HG03064 (cell line): ENCODE results near the gene XYLT2.
"Not testable (repeated sequence)": the region's sequence is repeated elsewhere in the genome, so short reads cannot be mapped to it uniquely, and the experiment has no call there.

ENCODE experiments used
- ATAC-seq: cut with Tn5 transposase; IDR thresholded peaks from one replicate; pipeline ENCODE4 v1.9.1; 2021; ENCODE audit warnings: low read depth; ENCODE audit not compliant: unreplicated experiment

Gene XYLT2

DNA sequence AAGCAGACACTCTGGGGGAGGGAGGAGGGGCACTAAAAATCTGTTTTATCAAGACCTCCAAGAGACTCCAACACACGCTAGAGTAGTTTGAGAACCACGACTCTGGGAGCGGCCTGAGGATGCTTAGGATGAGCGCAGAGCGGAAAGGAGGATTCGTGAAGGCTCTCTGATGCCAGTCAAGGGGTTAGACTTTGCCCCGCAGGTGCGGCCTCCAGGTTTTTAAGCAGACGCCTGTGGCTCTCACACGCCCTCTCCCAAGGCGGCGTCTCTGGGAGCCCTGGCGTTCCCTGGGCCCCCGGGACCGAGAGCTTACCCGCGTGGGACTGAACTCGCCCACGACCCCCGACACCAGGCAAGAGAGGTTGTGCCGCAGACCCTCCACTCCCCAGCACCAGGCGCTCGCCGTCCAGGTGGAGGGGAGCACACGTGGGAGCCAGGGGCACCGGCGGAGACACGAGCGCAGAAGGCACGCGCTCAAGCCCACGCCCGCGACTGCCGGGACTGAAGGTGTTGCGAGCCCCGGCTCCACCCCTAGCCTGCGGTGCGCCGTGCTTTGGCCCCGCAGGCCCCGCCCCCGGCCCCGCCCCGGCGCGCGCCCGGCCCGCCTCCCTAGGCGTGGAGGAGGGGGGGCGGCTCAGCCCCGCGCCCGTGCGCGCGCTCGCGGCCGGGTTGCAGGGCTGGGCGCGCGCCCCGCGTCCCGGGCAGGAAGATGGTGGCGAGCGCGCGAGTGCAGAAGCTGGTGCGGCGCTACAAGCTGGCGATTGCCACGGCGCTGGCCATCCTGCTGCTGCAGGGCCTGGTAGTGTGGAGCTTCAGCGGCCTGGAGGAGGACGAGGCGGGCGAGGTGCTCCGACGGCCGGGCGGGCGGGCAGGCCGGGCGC is at the start of gene XYLT2:
TSS of gene XYLT2 (plus strand) at position 695 of the 881 bp plus-strand sequence. CDS start at position 710, 15 bp downstream.
- peak; percentile 87 for ATAC-seq

DNA sequence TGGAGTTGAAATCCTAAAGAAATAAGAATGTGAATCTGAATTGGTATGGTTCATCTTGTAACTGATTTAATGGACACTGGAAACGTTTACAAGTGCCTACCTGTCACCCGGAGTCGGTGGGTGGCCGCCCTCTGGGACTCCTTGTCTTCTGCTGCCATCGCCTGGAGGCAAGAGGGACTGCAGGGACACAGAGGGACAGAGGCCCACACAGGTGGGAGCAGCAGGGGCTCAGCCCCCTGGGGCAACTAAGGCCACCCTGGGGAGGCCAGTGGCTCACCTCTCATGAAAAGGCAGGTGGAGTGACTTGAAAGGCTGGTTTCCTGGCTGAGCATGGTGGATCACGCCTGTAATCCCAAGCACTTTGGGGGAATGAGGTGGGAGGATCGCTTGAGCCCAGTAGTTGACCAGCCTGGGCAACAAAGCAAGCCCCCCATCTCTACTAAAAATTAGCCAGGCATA is 48.5 kb upstream of the XYLT2 start:
- no peak for ATAC-seq

DNA sequence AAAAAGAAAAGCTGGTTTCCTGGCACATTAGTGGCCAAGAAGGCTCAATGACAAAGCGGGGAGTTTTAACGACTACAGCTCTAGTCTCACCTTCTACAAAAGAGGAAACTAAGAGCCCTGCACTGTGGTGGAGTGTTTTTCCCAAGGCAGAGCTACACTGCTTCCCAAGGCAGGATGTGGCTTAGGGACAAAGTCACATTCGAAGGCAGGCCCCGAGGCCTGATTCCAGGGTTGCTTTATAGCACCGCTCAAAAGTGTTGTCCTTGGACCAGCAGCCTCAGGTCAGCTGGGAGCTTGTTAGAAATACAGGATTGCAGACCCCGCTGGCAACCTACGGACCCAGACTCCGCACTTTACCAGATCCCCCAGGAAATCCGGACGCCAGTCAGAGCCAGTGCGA is 47.9 kb upstream of the XYLT2 start:
- ATAC-seq, result no peak

DNA sequence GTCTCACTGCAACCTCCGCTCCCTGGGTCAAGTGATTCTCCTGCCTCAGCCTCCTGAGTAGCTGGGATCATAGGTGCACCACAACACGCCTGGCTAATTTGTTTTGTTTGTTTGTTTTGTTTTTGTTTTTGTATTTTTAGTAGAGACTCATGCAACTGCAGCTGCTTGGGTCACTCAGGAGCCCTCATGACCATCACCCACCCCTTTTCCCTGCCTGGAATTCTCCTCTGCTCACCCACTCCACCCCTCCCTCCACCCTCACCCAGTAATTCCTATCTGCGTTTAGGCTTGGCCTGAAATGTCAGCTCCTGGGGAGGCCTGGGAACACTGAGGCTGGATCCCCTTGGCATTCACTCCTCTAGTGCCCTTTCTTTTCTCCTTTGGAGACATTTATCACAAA is 46.1 kb upstream of the XYLT2 start:
- no peak for ATAC-seq

DNA sequence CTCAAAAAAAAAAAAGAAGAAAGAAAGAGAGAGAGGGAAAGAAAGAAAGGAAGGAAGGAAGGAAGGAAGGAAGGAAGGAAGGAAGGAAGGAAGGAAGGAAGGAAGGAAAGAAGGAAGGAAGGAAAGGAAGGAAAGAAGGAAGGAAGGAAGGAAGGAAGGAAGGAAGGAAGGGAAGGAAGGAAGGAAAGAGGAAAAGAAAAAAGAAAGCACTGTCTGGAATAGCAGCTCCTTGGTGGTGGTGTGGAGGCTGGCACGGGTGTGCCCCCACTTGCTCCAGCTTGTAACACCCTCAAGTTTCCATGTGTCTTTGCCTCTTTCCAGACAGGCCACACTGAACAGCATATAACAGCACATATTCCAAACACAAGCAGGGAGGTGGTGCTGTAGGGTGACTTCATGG is 45.1 kb upstream of the XYLT2 start:
- not testable (repeated sequence) for ATAC-seq

DNA sequence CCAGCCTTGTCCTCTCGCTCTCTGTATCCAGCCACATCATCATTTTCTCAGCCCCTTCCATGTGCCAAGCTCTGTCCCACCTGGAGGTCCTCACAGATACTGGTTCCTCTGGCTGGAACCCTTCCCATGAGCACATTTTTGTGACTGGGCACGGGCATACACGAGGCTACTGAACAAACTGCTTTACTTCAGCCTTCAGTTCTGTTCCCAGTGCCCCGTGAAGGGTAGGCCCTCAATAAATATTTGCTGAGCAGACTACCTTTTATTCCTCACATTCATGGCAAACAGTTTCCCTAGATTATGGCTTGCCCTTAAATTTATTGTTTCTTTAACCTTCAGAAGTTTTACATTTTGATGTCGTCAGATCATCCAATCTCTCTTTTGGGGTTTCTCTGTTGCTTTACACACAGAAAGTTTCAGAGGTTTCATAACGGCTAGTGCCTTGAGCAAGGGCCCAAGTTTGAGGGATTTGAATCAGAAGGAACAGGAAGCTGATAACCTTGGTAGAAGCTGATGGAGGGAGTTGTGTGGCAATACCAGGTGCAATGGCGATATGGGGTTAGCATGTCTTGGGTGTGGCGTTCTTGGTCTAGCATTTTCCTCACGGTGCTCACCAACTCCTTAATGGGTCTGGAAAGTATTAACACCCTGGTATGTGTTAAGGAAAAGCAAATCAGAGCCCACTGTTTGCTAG is 43.9 kb upstream of the XYLT2 start:
- ATAC-seq, result no peak

DNA sequence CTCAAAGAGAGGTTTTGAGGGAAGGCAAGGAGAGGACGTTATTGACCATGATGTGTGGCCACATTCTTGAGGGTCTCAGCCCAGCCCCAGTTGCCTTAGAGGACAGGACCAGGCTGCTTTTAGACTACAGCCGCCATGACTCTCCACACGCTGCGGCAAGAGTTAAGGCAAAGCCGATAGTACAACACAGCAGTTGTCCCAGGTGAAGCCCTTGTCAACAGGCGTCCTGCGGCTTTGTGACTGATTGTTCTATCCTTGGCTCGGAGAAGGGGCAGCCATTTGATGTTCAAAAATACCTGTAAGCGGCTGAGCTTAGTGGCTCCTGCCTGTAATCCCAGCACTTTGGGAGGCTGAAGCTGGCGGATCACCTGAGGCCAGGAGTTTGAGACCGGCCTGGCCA is 42.9 kb upstream of the XYLT2 start:
- ATAC-seq, result no peak

DNA sequence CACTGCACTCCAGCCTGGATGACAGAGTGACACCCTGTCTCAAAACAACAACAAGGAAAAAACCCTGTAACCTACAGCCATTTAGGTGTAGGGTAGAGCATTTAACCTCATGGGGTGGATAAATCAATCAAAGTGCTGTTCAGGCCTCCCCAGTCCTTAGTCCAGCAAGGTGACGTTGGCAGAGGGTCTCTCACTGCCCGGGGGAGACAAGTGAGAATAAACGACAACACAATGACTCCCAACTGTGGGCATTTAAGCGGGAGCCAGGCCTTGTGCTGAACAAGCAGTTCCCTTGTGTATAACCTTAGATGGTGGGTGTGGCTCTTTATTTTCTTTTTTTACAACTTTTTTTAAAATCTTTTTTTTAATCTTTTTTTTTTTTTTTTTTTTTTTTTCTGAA is 42.3 kb upstream of the XYLT2 start:
- no peak for ATAC-seq

DNA sequence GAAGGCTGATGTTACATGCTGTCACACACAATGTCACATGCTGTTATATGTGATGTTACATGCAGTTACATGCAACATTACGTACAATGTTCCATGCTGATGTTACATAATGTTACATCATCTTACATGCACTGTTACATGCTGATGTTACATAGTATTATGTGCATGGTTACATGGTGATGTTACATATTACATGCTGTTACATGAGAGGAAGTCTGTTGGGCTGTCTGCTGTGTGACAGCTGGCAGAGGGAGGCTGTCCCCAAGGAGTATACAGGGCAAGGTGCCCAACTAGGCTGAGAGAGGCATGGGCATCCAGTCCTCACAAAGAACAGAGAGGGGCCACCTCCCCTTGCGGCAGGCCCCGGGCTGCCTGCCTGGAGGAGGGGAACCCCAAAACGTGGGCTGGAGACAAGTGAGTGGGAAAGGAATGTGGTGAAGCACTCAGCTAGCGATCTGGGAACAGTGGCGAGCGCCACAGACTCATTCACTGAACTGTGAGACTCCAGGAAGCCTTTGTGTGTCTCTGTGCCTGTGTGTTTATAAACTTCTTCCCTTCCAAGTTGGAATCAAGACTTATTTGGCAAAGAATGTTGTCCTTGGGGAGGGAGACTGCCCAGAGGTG is 41.0 kb upstream of the XYLT2 start:
- ATAC-seq, result no peak

DNA sequence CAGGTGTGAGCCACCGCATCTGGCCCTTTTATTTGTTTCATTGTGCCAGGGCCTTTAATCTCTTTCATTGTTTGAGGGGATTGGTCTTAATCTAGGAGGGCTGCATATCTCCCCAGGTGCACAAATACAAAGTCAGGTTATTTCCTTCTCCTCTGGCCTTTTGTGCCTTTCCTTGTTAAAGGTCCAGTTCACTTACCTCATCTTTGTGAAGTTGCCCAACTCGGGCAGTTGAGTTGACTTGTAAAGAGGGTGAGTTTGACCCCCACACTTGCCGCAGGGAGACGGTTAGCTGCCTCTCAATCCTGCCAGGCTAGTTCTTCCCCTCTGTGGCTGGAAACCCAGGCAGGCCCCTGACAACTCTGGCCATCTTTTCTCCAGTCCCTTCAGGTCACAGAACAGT is 38.3 kb upstream of the XYLT2 start:
- ATAC-seq, result no peak

DNA sequence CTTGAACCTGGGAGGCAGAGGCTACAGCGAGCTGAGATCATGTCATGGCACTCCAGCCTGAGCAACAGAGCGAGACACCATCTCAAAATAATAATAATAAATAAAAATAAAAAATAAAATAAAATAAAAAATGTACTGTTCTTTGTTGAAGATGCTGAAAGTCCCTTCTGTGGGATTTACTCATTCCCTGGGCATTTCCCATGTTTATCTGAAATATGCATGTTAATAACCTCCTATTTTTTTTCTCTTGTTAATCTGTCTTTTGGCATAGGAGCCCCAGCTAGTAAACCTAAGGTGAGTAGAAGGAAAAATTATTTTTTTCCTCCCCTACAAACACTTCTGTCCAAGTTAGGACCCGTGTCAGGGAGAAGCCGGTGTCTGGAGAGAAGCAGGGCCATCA is 37.3 kb upstream of the XYLT2 start:
- no peak for ATAC-seq

DNA sequence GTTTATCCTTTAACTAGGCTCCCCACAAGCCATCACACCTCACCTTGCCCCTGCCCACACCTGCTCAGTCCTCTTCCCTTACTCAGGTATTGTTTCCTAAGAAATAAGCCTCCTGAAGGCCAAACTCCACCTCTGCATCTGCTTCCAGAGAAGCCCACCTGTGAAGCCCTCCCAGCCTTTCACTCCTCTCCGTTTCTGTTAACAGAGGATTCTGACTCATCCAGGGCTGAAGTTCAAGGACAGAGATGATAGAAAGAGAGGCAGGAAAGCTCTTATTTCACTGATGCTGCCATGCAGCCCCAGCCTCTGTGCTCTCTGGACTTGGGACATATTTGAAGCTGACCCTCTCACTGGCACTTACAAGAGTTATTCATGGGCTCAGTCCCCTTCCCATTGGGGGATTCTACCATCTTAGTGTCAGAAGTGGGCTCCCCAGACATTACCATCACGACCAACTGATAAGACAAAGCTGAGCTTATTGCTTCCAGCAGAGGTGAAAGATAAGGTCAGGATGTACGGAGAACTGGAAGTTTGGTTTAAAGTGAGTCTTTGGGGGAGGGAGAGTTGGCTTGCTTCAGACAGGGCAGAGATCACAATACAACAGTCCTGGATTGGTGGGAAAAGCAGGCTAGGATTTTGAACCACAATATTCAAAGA is 35.3 kb upstream of the XYLT2 start:
- ATAC-seq, result no peak

DNA sequence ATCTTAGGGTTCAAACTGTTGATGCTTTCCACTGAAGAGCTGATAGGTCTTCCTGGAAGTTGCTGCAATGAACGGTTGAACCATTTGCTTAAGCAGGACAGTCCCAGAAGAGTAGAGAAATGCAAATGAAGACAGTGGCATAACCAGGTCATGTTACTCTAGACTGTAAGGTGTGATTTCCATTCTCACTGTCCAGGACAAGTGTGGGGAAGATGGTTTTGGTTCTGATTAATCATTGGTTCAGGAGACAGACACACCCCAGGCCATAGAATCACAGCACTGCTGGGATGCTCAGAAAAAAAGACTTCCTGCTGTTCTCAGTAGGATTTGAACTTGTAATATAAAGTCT is 34.8 kb upstream of the XYLT2 start:
- ATAC-seq, result no peak

DNA sequence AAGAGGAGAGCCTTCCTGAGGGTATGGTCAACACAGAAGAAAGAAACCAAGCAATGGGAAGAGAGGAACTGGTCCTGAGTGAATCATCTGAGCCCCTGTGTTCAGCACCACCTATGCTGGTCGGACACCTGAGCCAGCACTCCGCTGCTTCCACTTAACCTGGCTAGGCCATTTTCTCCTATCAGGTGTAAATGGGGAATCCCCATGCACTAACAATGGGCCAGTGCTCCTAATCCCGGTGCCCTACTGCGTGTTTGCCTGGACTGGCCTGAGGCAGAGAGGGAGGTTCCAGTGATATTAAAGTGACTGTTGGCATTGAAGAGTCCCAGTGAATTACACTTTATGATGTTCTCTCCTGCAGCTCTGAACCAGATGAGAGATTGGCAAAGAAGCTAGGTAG is 34.4 kb upstream of the XYLT2 start:
- ATAC-seq, result no peak

DNA sequence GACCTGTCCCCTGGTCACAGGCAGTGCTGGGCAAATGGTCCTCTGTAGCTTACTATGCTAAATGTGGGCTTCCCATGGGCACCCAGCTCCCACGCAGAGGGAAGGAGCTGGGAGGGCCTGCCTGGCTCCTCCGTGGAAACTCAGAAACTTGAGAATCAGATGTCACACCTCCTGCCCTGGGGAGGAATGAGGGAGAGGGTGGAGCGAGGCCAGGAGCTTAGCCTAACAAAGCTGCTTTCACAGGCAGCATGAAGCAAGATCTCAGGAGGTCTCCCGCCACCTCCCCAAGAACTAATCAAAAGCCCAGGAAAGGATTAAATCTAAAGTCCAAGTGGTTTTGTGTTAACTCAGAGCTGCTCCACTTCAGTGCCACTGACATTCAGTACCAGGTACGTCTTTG is 33.6 kb upstream of the XYLT2 start:
- no peak for ATAC-seq

DNA sequence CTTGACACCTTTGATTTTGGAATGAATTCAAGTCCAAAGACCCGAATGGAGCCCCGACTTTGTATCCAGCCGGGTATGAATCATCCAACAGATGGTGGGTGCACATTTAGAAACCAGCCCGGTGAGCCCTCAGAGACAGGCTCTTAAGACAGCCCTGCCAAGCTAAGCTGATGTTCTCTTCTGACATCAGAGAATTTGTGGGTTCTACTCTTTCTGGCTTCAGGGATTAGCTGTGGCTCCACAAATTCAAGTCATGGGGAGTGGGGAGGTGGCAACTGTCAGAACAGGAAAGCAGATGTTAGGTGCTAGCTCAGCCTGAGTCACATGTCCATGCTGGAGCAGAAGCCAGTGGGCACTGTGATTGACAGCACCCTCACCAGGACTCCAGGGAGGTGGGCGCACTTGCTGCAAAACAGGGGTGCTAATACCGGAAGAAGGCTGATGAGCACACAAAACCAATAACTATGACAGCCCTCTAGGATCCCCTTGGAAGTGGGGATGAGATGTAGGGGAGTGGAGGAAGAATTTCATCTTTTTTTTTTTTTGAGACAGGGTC is 31.4 kb upstream of the XYLT2 start:
- no peak for ATAC-seq

DNA sequence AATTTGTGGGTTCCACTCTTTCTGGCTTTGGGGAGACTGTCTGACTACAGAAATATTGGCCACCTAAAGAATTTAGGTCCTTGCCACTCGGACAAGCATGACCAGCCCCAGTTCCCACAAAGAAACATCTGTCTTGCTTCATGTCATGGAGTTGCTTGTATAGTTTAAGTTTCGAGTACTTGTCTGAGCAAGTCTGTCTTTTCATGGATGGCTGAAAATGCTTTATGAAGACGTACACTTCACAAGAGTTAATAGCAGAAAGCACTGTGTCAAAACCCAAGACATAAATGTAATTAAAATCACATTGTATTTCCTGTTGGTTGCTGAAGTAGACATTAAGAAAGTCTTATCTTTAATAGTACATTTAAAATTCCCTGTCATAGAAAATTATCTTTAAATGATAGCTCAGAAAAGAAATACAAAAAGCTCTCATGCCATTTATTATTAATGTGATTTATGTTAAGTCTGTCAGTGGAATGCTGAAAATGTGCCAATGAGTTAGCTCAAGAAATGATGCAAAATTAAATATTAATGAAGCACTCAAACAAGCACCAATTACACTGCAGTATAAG is 29.8 kb upstream of the XYLT2 start:
- ATAC-seq, result no peak

DNA sequence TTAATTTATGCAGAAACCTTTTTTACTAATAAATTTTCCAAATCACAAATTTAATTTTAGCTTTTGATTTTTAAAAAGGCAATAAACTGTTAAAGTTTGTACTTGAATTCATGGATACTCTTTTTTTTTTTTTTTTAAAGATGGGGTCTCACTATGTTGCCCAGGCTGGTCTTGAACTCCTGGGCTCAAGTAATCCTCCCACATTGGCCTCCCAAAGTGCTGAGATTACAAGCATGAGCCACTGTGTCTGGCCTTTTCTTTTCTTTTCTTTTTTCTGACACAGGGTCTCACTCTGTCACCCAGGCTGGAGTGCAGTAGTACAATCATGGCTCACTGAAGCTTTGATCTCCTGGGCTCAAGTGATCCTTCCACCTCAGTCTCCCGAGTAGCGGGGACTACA is 29.3 kb upstream of the XYLT2 start:
- ATAC-seq, result not testable (repeated sequence)

DNA sequence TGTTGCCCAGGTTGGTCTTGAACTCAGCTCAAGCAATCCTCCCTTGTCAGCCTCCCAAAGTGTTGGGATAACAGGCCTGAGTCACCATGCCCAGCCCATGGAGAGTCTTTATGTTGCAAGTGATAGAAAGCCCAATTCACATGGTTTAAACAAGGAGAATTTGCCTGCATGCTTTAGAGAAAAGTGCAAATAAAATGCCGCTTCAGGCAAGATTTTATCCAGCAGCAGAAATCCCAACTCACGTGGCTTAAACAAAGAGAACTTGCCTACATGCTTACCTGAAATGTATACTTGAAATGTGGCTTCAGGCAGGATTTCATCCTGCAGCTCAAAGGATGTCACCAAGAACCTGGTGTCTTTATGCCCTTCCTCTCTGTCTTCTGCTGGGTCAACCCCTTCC is 28.8 kb upstream of the XYLT2 start:
- no peak for ATAC-seq

DNA sequence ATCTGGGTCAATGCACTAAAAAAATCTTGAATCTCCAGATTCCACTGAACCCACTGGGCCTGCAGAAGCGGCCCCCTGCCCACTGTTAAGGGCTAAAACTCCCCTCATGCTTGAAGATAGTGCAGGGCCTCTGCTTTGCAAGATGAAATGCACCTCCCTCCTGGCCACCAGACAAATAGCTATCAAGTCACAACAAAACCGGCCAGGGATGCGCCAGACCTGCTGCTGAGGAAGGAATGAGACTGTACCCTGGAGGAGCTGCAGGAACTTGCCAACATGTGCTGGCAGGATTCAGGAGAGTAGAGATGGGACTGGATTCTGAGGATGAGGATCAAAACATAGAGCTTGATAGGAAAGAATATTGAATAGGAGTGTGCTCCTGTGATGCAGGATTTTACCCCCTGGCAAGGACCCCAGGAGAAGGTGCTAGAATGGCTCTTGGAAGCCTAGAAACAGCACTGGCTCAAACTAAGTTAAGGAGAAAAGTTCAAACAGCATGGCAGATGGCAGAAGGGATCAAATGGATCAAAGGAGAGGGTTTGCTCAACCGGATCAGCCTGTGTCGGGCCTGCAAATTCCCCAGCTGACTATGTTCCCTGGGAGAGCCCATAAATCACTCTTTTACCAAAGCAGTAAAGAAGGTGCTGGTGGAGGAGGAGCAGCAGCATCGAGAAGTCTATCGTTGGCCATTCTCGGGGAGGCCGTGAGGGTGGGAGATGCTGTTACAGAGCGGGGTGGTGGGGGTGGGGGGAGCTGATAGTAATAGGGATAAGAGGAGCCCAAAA is 27.2 kb upstream of the XYLT2 start:
- ATAC-seq, result no peak
